ENCODE data around the gene CEP85. TPM values are rescaled to one million over a fixed set of nuclear protein-coding genes. Genes with fewer than 3 reads are reported as not detected.
"Not testable (repeated sequence)": the region's sequence is repeated elsewhere in the genome, so short reads cannot be mapped to it uniquely, and the experiment has no call there.

CEP85 gene
- total RNA-seq, 1 experiment from 2014 or later = 34.5 TPM

GRCh38 chr1:26289158-26290059, 55.4 kb downstream of the CEP85 start:
- DNase-seq (ENCODE audit: low read depth) = no peak

- DNase-seq (ENCODE audit: low read depth) = no peak
Observed at GRCh38 chr1:26290122-26290881, 56.3 kb downstream of the CEP85 start.

- DNase-seq (ENCODE audit: low read depth) = no peak
Observed at GRCh38 chr1:26290882-26291261, 56.9 kb downstream of the CEP85 start.

- DNase-seq (ENCODE audit: low read depth) = no peak
Observed at GRCh38 chr1:26291433-26291832, 57.4 kb downstream of the CEP85 start.

- no peak for DNase-seq (ENCODE audit: low read depth)
Observed at GRCh38 chr1:26291939-26292338, 57.9 kb downstream of the CEP85 start.

- not testable (repeated sequence) for DNase-seq (ENCODE audit: low read depth)
Observed at GRCh38 chr1:26292735-26293134, 58.7 kb downstream of the CEP85 start.

- DNase-seq (ENCODE audit: low read depth) = no peak
Observed at GRCh38 chr1:26293911-26294463, 60.0 kb downstream of the CEP85 start.

- no peak for DNase-seq (ENCODE audit: low read depth)
Observed at GRCh38 chr1:26295194-26296138, 61.5 kb downstream of the CEP85 start.

- DNase-seq (ENCODE audit: low read depth) = no peak
Observed at GRCh38 chr1:26296340-26297056, 62.5 kb downstream of the CEP85 start.

GRCh38 chr1:26297057-26297790, 63.2 kb downstream of the CEP85 start:
- no peak for DNase-seq (ENCODE audit: low read depth)

GRCh38 chr1:26297791-26298124, 63.8 kb downstream of the CEP85 start:
- no peak for DNase-seq (ENCODE audit: low read depth)

- no peak for DNase-seq (ENCODE audit: low read depth)
Observed at GRCh38 chr1:26300578-26301275, 66.7 kb downstream of the CEP85 start.

GRCh38 chr1:26302733-26303405, 68.9 kb downstream of the CEP85 start:
- DNase-seq (ENCODE audit: low read depth) = peak; percentile 92

GRCh38 chr1:26305667-26306289, 71.8 kb downstream of the CEP85 start:
- DNase-seq (ENCODE audit: low read depth) = no peak

GRCh38 chr1:26306290-26307229, 72.6 kb downstream of the CEP85 start, which contains the start of gene UBXN11:
UBXN11 (minus strand) TSS chr1:26306636; CDS start chr1:26302883, 3,753 bp downstream.
- peak; percentile 93 for DNase-seq (ENCODE audit: low read depth)

- no peak for DNase-seq (ENCODE audit: low read depth)
Observed at GRCh38 chr1:26307363-26307781, 73.4 kb downstream of the CEP85 start.
